Measurements from ENCODE around the gene LPAR3.

The LPAR3 gene

DNA sequence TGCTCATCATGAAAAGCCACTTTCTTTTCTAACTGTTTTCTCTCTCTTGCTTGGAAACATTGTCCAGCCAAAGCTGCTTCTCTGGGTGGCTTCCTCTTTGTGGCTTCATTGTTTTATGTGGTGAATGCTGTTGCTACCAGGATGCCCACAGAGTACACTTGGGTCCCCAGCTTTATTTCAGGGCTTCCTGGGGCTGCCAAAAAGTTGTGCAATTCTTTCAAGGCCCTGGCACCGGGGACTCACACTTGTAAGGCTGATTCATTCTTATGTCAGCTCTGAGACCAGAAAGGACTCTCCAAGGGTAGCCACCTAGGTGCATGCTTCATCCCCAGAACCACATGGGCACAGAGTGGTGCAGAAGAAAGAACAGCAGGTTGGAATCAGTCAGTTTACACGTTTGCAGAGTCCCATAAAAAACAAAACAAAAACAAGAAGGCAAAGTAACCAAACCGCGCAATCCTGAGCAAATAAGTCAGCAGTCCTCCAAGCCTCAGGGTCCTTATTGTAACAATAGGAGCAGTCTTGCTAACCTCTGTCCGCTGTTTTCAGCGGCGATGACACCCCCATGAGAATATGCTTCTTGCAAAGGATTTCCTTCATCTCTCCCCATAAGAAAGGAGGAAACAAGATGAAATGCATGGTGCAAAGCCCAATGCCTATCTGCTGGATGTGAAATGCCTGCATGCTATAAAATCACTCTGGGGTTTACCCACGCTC lies 112.8 kb downstream of the LPAR3 start:
- Histone ChIP-seq H3K36me3 (ENCODE audit: control insufficient read depth in 2 of 2, insufficient read depth in 1 of 2, low read length in 2 of 2) (no peaks in the 10 kb centered on the region), H3K9me3 (ENCODE audit: control insufficient read depth, insufficient read depth, low read depth, low read length) (no peaks in the 10 kb centered on the region), H3K4me3 (ENCODE audit: low read depth, low read length) (no peak overlapping the region), H3K4me1 (ENCODE audit: control insufficient read depth, insufficient read depth, low read length) (no peaks in the 10 kb centered on the region), H3K27ac (ENCODE audit: extremely low read depth, low read depth, low read length) (no peak overlapping the region)
- ChIA-PET CTCF (interaction anchor here (0.9 to 1.0 kb wide), 2 partner anchors 23 to 155 kb away, joined by 4 to 5 read pairs; no protein-coding TSS in a partner anchor), POLR2A (no interaction called here)
- TF ChIP-seq, protein P1, sequence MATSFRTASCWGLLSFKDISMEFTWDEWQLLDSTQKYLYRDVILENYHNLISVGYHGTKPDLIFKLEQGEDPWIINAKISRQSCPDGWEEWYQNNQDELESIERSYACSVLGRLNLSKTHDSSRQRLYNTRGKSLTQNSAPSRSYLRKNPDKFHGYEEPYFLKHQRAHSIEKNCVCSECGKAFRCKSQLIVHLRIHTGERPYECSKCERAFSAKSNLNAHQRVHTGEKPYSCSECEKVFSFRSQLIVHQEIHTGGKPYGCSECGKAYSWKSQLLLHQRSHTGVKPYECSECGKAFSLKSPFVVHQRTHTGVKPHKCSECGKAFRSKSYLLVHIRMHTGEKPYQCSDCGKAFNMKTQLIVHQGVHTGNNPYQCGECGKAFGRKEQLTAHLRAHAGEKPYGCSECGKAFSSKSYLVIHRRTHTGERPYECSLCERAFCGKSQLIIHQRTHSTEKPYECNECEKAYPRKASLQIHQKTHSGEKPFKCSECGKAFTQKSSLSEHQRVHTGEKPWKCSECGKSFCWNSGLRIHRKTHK (tag by site-specific recombination; IDR thresholded peaks at IDR 0.05), result no peak
- TF ChIP-seq ZBTB20 (tag by site-specific recombination; IDR thresholded peaks at IDR 0.05) (no peak), GLIS1 (tag by site-specific recombination; IDR thresholded peaks at IDR 0.05) (no peak), ZNF510 (tag by site-specific recombination; IDR thresholded peaks at IDR 0.05; ENCODE audit: insufficient replicate concordance) (no peak), ZNF426 (tag by site-specific recombination; IDR thresholded peaks at IDR 0.05) (no peak), ZFP37 (tag by site-specific recombination; IDR thresholded peaks at IDR 0.05) (no peak), ZNF138 (tag by site-specific recombination; IDR thresholded peaks at IDR 0.05; ENCODE audit: borderline replicate concordance) (no peak), ZNF76 (tag by site-specific recombination; IDR thresholded peaks at IDR 0.05; ENCODE audit: borderline replicate concordance, low read depth) (no peak), ZNF133 (tag by site-specific recombination; IDR thresholded peaks at IDR 0.05) (no peak), ZNF692 (tag by site-specific recombination; IDR thresholded peaks at IDR 0.05) (no peak), YY1 (tag by site-specific recombination; IDR thresholded peaks at IDR 0.05) (no peak), KLF8 (tag by site-specific recombination; IDR thresholded peaks at IDR 0.05) (no peak), ZNF274 (IDR thresholded peaks at IDR 0.05; ENCODE audit: low read length) (no peak), ZNF274 (tag by site-specific recombination; IDR thresholded peaks at IDR 0.05; ENCODE audit: borderline replicate concordance) (no peak)
- TF ChIP-seq, protein P2, sequence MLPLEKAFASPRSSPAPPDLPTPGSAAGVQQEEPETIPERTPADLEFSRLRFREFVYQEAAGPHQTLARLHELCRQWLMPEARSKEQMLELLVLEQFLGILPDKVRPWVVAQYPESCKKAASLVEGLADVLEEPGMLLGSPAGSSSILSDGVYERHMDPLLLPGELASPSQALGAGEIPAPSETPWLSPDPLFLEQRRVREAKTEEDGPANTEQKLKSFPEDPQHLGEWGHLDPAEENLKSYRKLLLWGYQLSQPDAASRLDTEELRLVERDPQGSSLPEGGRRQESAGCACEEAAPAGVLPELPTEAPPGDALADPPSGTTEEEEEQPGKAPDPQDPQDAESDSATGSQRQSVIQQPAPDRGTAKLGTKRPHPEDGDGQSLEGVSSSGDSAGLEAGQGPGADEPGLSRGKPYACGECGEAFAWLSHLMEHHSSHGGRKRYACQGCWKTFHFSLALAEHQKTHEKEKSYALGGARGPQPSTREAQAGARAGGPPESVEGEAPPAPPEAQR (tag by site-specific recombination; IDR thresholded peaks at IDR 0.05), result no peak

- ChIA-PET POLR2A (no interaction called here), CTCF (interaction anchor here (0.6 to 1.5 kb wide), 6 partner anchors 31 to 282 kb away, joined by 3 to 5 read pairs (median 3); no protein-coding TSS in a partner anchor)
- no peak overlapping the region for H3K4me3 ChIP-seq (ENCODE audit: low read depth, low read length)
- H3K27ac ChIP-seq (ENCODE audit: extremely low read depth, low read depth, low read length), result no peak overlapping the region
- no peaks in the 10 kb centered on the region for H3K36me3 ChIP-seq (ENCODE audit: control insufficient read depth in 2 of 2, insufficient read depth in 1 of 2, low read length in 2 of 2)
- H3K9me3 ChIP-seq (ENCODE audit: control insufficient read depth, insufficient read depth, low read depth, low read length), result no peaks in the 10 kb centered on the region
- H3K4me1 ChIP-seq (ENCODE audit: control insufficient read depth, insufficient read depth, low read length), result no peaks in the 10 kb centered on the region
- TF ChIP-seq SCRT1 (tag by site-specific recombination; IDR thresholded peaks at IDR 0.05; ENCODE audit: borderline replicate concordance) (no peak), ZNF473 (tag by site-specific recombination; IDR thresholded peaks at IDR 0.05) (no peak), ZNF133 (tag by site-specific recombination; IDR thresholded peaks at IDR 0.05) (no peak), ZNF112 (tag by site-specific recombination; IDR thresholded peaks at IDR 0.05) (no peak), ZNF155 (tag by site-specific recombination; IDR thresholded peaks at IDR 0.05) (no peak), ZNF366 (tag by site-specific recombination; conservative IDR thresholded peaks at IDR 0.05) (no peak)
These were observed 116.4 kb downstream of the LPAR3 start for GRCh38 chr1:84776639-84777038.
